GF-D8 (cell line): ENCODE data around the gene EXOC3.
"Not testable (repeated sequence)": the region's sequence is repeated elsewhere in the genome, so short reads cannot be mapped to it uniquely, and the experiment has no call there.

Source experiments
- DNase-seq: peaks from one replicate; lab custom pipeline; 2025; lab: John Stamatoyannopoulos, UW

The EXOC3 gene

DNA sequence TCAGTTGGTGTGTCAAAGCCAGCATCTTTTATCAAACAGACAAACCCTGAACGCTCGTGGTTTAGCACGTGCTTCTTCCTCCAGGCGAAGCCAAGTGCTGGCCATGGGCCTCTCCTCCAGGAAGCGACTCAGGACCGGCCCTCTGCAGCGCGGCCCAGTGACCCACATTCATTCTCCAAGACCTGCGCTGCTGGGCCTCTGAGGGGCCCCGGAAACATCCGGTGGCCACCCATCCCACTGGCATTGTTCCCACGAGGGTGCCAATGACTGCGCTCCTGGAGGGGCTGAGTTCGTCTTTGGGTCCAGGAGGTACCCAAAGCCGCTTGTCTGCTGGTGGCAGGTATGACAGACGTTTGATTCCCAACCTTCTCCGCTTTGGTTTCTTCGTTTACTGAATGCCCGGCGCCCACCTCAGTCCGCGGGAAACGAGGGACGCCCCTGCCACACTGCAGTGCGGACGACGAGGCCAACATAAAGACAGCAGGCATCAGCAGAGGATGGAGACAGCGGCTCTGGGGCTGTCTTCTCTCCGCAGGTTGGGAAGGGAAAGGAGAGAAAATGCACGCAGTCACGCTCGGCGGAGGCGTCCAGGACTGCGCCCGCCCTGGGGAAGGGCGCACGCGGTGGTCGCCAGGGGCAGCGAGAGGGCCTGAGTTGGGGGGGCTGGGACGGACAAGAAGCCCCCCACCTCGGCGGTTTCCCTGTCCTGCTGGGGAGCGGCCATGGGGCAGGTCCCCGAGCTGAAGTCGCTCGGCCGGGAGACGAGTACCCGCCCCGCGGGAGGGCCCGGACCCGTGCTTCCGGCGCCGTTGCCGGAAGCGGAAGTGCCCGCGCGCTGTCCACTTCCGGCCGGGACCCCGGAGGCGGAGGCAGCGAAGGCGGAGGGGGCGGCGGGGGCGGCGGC lies at the start of gene EXOC3:
EXOC3 (plus strand) TSS at position 842 of the 904 bp plus-strand sequence. CDS start 3,030 bp downstream, outside the sequence.
- peak; percentile 14 for DNase-seq

GRCh38 chr5:393846-394275 lies 49.1 kb upstream of the EXOC3 start:
- no peak for DNase-seq

DNA sequence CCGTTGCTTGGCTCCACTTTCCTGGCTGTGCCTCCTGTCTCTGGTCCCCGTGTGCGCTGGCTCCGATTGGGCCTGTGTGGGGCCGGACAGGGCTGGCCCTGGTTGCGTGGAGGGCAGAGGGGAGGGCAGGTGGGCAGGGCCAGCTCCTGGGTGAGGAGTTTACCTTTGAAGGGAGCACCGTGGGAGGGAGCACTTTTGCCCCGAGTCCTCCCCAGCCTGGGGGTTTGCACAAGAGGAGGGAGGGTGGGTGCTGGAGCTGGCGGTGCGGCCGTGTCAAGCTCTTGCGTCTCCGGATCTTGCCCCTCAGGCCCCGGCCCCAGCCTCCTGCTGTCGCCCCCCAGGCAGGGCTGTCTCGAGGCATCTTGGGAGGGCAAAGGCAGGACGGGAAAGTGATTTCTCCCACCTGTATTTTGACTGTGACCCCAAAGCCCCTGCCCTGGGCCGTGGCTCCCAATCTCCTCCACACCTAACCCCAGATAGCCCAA lies 48.3 kb upstream of the EXOC3 start:
- DNase-seq, result no peak

DNA sequence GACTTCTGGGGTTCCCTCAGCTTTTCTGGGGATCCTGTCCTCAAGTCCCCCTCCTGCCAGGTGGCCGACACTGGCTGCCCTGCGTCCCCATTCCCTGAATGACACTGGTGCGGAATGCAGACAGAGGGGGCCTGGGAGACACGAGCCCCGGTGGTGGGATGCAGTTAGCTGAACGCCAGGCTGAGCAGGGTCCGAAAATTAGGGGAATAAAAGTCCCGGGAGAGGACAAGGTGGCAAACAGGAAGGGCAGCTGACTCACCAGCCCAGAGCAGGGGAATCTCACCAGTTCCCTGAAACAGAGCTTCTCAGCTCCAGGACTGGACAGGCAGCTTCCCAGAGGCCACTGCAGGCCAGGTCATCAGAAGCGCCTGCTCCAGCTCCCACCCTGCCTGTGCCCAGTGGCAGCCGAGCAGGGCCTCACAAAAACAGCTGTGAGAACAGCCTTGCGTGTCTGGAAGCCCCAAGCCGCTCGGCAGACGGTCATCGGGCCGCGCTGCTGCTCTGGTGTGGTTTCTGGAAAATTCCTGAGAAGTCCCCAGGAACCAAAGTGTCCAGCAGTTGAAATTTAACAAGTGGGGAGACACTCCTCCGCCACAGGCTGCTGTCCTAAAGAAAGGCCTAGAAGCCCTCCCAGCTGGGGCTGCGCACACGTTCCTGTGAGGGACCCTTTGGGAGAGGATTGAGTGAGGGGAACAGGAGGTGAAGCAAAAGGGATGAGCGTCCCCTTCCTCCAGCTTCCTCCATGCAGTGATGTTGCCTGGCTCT lies 47.6 kb upstream of the EXOC3 start:
- no peak for DNase-seq

DNA sequence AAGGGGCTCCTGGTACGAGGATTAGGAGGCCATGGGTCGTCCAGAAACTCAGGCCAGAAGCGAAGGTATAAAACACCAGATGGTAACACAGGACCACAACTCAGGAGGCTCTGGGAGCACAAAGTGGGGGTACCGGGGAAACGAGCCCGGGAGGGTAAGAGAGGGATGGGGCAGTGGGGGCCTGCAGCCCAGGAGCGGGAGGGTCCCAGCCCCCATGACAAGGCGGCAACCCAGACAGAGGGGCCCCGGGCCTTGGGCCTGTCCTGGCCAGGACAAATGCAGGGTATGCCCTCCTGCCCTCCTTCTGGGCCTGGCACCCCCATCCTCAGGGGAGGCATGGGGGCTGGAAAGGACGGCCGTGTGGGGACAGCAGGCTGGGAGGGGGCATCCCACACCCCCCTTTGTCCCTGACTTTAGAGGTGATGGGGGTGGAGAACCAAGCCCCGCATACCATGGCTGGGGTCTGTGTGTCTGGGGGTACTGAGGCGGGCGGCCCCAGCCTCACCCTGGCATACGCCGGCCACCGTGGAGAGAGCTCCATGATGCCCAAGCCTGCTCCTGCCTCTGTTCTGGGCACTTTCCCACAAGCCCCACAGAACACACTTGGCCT lies 47.0 kb upstream of the EXOC3 start:
- no peak for DNase-seq

DNA sequence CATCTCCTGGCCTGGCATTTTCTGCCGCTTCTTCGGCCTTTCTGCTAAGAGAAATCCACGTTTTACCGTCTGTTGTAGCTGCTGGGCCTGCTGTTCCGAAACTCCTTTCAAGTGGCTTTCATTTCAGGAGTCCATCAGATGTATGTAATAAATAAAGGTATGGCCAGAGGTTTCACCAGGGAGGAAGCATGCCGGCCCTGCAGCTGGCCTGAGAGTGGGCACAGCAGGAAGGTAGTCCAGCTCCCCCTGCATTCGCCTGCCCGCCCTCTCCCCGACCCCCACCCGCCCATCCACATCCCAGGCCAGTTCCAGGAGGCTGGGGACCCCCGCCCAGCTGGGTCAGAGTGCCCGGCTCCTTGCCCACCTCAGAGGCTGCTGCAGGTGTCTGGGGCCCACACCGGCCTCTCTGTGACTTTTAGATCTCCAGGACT lies 46.4 kb upstream of the EXOC3 start:
- no peak for DNase-seq

- not testable (repeated sequence) for DNase-seq
Measured at GRCh38 chr5:398141-398474, 44.9 kb upstream of the EXOC3 start.

GRCh38 chr5:398475-399295 lies 44.3 kb upstream of the EXOC3 start:
- DNase-seq, result no peak

- DNase-seq, result peak; percentile 79
Measured at GRCh38 chr5:399296-400281, 43.4 kb upstream of the EXOC3 start.

- no peak for DNase-seq
Measured at GRCh38 chr5:400282-401145, 42.5 kb upstream of the EXOC3 start.

GRCh38 chr5:401146-402034 lies 41.6 kb upstream of the EXOC3 start:
- no peak for DNase-seq

- not testable (repeated sequence) for DNase-seq
Measured at GRCh38 chr5:402219-402614, 40.8 kb upstream of the EXOC3 start.

- no peak for DNase-seq
Measured at GRCh38 chr5:402615-403359, 40.2 kb upstream of the EXOC3 start.

DNA sequence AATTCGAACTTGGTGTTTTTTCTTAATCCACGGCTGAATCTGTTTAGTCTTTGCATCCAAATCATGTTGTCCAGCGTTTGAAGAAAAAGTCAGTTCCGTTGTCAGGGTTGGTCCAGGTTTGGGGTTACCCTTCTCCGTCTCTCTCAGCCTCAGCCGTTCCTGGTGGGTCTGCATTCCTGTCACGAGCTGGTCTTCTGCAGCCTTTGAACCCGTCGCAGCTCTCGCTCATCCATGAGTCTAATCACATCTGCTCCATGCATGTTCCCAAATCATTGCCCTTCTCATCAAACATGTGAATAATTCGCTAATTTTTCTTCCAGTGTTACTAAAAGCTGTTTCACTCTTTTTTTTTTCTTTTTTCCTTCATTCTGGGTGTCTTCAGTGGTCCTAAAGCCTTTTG lies 39.0 kb upstream of the EXOC3 start:
- DNase-seq, result no peak

DNA sequence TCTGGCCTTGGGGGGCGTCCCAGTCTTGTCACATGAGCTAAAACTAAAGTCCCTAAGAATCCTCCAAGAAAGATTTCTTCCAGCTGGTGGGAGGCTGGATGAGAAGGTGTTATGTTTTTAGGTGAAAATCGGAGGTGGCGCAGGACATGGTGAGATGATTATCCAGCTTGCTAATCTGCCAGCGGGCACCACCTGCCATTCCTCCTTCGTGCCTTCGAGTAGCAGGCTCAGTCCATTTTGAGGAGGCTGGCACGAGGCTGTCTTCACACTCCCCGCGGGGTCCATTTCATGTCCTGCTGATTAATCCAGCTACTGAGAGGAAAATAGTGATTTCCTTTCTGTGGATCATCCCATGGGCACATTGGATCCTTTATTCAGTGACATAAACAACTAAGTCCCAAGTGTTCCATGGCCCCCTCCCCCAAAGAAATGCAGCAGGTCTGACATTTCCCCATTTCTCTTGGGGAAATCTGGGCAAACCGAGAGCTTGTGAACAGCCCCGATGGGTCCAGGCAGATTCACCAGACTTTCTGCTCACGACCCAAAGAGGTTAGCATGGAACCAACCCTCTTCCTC lies 38.2 kb upstream of the EXOC3 start:
- no peak for DNase-seq

GRCh38 chr5:405421-405820 lies 37.6 kb upstream of the EXOC3 start:
- no peak for DNase-seq

DNA sequence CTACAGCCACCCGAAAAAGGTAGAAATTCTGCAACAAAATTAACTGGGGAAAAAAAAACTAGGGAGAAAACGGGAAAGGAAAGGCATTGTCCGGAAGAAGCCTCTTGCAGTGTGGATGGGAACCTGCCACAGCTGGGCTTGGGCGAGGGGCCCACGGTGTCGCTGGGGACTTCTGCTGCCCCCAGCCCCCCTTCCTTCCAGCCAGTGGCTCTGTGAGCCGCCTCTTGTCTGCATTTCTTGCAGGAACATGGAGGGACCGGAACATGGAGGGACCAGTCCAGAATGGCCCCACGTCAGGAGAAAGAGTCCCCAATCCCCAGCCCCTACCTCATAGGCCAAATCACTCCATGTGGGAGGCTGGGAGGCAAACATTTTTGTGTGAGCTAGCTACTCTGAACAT lies 36.9 kb upstream of the EXOC3 start:
- no peak for DNase-seq
